Fibroblast of skin of back (primary cell): ENCODE measurements around the gene C1orf174. TPM values are rescaled to one million over a fixed set of nuclear protein-coding genes. Genes with fewer than 3 reads are reported as not detected.

ENCODE experiments used
- DNase-seq: peaks from one replicate; pipeline ENCODE4 v3.0.0-alpha.2; 2013
- polyA plus RNA-seq, 2 experiments: library from polyadenylated mRNA; unstranded; fragments of 120-200 nt; gene quantifications; one replicate each; pipeline ENCODE4 v1.2.1, GENCODE V29; 2013; ENCODE audit not compliant: insufficient read length in 2 of 2

C1orf174 gene
- 26.2 TPM for polyA plus RNA-seq (2013, experiment 1 of 2; ENCODE audit: insufficient read length)
- polyA plus RNA-seq (2013, experiment 2 of 2; ENCODE audit: insufficient read length), result 20.5 TPM

DNA sequence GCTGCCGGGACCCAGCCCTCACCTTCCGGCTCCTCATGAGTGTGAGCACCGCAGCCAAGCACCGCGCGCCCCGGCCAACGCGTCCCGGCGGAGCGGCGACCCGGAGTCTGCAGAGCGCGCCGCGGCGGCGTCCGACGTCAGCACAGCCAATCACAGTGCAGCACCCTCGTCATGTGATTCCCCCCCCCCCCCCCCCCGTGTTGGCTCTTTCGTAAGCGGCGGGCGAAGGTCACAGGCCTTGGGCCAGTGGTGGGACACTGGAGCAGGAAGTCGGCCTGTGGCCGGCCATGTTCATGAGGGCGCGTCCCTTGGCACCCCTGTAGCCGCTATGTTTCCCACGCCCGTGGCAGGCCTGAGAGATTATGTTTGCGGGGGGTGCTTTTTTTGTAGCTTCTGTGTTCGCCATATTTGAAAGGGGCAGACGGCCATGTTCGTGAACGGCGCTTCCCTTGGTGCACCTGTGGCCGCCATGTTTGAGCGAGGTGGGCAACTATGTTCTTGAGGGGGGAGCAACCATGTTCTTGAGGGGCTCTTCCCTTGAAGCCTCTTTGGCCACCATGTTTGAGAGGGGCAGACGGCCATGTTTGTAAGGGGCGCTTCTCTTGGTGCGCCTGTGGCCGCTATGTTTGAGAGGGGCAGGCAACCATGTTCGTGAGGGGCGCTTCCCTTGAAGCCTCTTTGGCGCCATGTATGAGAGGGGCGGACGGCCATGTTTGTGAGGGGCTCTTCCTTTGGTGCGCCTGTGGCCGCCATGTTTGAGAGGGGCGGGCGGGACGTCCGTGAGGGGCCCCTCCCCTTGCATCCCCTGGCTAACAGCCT is at the start of gene C1orf174:
C1orf174 (minus strand) TSS at position 123 of the 819 bp plus-strand sequence; CDS start at position 37, 86 bp downstream.
- DNase-seq, result peak; percentile 96

DNA sequence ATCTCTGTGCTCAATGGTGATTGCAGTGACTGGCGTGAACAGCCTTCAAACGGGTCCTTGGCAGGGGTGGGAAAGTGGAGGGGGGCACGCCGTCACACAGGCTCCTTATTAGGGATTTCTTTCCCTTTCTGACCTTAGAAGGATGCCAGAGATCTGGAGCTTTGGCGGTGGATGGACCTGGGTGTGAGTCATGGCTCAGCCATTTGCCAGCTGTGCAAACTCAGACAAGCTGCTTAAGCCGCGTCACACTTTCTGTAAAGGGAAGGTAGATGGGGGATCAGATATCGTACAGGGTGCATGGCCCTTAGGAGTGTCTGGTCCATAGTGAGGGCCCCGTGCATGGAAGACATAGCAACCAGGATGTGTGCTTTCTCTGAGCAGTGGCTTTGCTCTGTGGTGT is 48.3 kb upstream of the C1orf174 start:
- DNase-seq, result peak; percentile 4

DNA sequence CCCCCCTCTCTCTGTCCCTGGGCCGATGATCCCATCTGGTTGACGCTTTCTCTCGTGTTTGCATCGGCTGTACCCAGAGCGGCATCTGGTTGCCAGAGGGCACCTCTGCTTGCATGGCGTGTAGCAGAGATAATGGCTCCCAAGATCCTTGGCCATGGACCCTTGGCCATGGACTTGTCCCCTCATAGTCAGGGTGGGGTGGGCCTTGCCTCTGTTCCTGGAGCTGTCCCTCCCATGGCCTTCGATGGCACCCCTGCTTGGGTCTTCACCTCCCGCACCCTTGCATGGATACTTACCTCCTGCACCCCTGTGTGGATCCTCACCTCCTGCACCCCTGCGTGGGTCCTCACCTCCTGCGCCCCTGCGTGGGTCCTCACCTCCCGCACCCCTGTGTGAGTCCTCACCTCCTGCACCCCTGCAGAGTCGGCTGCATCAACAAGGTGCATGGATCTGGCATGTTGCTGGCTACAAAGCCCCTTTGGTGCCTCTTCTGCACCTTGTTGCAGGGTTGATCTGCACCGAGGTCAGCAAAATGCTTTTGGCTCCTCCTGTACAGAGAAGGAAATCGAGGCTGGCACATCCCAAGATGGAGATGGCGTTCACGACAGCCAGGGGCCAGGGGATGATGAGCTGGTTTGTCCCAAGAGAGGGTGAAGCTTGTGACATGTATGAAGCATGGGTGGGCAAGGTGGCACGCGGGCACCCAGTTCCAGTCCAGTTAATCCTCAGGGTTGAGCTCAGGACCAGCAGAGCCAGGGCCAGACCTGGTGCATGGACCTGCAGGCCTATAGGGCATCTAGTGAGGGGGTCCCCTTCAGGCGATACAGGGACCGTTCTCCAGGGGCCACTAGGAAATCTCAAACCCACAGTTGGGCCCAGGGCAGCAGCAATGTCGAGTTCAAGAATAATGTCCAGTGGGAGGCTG is 46.1 kb upstream of the C1orf174 start:
- no peak for DNase-seq

DNA sequence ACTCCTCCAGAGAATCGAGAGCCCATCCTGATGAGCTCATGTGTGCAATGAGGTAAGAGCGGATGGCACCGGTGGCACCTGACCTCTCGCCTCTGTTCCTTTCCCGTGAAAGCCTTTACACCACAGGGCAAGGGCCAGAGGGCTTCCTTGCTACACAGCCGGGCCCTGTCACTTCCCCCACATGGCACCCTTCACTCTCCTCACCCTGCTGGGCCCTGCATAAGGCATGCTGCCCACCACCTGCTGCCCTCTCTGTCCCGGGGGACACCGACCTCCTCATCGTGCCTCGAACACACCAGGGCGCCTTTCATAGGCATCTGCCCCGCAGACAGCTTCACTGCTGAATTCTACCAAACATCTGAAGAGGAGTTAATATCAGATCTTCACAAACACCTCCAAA is 45.1 kb upstream of the C1orf174 start:
- DNase-seq, result no peak

DNA sequence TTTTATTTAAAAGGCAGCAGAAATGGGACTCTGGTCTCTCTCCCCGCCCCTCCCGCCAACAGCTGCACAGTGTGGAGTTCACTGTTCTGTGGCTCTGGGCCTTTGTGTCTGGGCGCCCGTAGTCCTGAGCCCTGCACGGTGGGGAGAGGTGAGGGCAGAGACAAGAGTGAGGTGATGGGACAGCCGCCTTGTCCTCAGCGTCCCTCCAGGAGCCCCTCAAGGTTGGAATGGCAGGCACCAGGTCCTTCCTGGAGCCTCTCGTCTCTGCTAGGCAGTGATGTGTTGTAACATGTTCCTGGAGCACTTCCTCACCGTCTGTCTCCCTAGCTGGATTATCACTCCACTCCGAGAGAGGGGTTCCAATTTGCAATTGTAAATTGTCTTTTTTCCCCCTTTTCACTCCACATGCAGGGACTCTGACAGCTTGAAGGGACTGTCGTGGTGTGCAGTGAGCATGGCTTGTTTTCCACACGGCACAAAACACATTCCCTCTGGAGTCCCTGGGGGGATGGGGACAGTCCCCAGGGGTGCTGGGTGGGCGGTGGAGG is 44.6 kb upstream of the C1orf174 start:
- DNase-seq, result no peak

DNA sequence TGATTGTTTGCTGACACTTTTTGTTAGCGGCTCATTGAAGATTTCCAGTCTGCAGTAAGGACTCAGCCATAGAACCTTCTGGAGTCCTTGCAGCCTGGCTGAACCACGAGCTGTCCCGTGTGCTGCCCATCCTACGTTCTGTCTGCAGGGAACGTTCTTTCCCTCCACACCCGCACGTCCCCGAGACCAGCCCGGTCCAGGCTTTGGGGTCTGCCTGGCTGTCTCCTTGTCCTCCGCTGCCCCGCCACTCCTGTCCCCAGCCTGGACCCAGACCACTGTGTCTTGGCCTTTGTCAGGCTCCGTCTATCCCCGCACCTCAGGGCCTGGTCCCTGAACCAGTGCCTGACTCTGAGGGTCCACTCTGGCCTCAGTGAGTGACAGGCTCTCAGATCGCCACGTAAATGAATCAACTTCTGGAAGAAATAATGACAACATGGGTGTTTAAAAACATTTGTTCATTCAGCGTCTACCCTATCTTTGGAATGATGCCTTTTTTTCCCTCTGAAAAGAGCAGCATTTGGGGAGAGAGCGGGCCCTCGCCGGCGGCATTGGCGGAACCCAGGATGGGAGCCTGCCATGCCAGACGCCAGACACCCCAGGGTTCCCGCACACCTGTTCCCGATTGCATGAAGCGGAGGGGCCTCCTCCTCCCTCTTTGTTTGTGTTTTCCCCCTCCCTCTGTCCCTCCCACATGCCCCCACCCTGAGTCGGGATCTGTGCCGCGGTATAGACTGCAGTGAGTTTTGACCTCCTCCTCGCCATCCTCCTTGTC is 43.9 kb upstream of the C1orf174 start:
- no peak for DNase-seq

DNA sequence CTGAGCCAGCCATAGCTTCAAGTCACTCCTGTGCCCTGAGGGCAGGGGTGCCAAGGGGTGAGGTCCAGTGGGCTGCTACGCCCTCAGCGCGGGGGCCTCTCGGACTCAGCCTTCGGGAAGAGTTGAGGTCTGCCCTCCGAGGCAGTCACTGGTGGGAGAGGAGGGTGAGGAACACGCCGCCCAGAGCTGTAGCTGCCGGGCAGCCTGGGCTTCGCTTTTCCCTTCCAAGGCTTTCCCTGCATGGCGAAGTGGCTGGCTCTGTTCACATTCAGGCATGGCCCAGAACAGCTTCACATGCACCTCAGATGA is 43.0 kb upstream of the C1orf174 start:
- DNase-seq, result no peak

DNA sequence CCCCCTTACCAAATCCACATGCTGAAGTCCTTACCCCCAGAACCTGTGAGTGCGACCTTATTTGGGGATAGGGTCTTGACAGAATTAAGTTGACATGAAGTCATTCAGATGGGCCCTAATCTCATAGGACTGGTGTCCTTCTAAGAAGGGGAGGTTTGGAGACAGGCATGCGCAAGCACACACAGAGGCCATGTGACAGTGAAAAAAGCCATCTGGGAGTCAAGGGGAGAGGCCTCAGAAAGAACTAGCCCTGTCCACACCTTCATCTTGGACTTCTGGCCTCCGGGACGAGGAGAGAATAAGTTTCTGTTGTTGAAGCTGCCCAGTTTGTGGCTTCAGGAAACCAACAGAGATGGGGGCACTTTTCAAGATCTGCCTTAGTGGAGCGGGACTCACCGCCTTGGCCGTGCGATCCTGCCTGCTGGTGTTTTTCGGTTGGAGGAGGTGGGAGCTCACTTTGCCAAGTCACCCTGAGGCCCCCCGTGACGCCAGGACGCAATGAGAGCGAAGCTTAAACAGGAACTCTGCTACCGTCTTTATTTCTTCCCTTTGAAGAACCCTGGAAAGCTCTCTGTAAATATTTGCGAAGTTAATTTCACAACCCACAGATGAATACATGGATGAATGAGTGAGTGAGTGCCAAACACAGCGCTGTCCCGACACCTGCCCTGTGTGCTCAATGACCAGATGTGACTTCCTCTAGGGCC is 42.5 kb upstream of the C1orf174 start:
- no peak for DNase-seq

DNA sequence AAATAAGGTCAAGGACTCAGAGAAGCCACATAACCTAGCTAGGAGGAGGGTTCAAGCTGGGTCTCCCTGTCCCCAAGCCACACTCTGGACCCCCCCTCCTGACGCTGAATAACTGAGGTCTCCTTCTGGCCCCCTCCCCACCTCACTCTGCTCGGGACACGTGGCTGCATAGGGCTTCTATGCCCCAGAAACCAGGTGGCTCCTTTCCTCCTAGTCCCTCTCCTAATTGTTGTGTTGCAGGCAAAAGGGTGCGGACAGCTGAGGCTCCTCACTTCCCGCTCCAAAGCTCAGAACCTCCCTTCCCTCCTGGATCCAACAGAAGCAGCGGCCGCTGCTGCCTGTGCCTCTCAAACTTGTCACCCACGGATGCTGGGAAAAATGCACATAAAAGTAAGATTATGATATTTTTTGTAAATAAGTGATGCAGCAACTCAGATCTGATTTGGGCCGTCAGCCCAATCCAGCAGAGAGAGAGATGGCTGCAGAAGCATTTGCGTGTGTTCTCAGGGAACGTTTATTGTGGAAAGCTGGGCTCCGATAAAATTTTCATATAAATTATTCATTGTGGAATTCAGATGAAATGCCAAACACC is 40.8 kb upstream of the C1orf174 start:
- no peak for DNase-seq

DNA sequence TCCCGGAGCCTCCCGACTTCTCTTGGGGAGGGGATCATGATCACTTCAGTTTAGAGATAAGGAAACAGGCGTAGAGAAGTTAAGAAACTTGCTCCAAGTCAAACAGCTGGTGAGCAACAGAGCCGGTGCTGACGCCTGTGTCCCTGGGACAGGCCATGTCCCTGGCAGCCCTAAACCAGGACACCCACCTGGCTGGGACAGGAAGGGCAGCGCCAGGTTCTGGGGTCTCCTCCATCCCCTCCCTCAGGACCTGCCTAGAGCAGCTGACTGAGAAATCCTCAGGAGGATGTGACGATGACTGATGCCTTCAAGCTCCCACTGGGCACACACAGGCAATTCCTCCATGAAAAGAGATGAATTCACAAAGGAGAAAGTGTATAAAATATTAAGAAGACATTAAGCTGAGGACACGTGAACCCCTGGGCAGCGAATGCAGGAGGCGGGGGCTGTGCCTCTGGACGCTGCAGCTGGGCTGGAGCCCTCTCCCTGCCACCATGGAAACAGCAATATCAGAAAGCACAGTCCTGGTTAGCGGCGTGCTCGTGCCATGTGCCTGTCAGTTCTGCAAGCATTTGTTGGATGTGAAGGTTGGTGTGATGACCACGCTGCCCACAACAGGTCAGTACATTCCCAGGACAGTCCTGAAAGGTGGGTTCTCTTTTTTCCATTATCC is 40.1 kb upstream of the C1orf174 start:
- no peak for DNase-seq

DNA sequence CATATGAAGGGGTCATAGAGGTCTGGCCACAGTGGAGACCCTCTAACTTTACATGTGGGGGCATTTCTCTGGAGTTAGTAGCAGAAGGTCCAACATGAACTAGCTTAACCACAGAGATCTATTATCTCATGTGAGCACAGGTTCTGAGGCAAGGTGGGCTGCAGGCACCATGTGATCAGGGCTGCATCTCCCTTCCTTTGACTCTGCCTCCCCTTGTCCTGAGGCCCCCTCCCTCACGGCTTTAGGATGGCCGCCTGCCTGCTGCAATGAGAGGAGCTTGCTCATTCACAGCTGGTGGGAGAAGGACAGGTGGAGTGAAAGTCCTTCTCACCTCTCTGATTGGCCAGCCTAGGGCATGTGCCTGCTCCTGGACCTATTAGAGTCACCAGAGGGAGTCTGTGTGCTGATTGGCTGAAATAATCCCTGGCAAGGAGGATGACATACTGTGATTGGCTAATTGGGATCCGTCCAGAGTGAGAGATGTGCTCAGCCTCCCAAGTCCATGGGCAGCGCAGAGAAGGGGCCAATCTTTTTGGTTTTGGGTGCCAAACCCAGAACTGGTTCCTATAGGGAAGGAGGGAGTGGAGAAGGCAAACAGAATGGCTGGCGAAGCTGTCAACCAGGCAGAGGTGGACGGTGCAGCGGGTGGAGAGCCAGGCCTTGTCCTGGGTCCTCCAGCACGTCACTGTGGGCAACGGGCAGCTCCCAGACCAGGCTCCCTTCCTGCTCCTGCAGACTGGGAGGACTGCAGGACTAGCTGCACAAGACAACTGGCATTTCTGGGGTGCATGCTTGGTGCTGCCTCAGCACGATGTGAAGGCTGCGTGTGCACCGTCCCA is 39.4 kb upstream of the C1orf174 start:
- no peak for DNase-seq

DNA sequence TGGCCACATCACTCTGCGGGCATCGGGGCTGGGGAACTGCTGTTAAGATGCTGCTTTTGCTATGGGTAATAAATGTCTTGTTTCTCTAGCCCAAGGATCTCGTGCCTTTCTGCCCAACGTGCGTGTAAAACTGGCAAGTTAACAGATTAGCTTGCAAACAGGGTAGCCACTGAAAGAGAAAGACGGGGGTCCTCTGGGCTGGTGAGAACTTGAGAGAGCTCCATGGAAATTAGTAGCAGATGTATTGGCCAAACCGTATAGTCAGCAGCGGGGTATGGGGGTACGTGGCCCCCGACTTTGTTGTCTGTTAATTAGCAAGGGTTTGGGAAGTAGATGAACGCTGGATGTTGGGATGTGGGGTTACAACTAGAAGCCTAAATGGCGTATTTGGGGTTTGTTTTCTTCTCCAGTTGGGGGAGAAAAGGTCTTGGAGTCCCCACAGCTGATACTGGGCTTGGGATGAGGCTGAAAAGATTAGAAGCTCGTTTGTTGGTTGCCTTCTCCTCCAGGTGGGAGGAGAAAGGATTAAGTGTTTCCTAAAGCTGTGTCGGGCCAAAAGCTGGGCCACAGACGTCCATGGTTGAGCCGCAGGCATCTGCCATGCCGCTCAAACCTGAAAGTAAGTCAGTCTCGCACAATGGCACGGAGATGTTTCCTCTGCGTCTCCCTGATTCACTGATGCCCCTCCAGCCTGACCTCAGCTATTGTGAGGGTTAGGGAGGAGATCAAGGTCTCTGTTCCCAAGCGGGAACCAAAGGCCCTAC is 32.3 kb upstream of the C1orf174 start:
- no peak for DNase-seq

DNA sequence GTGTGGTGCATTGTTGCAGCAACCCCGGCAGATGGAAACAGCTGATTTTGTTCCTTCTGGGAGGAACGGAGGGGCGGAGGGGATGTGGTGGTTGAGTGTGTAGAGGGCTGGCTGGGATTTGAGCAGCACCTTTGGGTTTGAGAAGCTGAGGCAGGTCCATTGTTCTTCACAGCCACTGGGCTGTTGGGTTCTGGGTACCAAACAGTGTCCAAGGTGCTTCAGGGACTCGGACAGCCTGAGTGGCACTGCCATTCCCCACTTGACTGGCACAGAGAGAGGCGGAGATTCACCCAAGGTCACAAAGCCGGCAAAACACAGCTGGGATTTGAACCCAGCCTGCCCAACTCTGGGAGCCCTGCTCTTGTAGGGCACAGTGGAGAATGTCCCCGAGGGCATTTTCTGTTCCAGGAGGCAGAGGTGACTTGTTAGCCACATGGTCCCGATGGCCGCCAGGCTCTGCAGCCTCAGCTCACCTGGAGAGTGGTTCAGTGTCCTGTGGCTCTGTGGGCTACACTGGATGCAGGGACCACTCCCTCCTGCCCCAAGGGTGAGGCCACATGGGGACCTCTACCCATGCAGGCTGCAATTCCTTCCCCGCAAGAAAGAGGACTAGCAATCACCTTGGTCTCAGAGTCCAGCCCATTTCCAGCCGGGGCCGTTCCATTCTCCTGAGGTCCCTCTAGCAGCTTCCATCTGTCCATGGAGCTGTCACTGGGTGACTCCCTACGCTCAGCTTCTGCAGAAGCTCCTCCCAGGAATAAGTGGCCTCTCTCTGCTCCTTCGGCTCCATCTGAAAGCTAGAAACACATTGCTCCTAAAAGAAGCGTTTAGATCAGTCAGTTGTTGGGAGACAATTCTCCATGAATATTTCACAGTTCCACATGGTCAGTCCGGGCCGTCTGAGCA is 31.2 kb upstream of the C1orf174 start:
- no peak for DNase-seq

DNA sequence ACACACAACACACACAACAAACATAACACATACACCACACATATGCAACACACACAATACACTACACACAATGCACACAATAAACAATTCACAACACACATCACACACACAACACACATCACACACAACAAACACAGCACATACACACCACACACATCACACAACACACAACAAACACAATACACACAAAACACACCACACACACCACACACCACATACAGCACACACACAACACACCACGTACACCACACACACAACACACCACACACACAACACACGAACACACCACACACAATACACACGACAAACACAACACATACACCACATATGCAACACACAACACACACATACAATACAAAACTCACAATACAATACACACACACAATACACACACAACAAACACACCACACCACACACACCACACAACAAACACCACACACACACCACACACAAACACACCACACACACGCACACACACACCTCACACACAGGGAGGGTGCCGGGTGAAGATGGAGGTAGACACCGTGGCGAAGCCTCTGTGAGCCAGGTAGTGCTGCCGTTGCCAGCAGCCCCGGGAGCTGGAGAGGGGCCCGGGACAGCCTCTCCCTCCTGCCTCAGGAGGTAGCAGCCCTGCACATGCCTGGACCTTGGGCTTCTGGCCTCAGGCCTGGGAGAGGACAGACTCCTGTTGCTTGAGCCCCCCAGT is 30.4 kb upstream of the C1orf174 start:
- no peak for DNase-seq

DNA sequence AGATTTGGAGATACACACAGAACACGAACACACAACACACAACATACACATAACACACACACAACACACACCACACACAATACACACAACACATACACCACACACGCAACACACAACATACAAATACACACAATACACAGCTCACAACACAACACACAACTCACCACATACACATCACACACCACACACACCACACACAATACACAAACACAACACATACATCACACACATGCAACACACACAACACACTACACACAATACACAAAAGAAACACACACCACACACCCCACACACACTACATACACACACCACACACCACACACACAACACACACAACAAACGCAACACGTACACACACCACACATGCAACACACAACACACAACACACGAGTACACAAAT is 29.1 kb upstream of the C1orf174 start:
- DNase-seq, result no peak

DNA sequence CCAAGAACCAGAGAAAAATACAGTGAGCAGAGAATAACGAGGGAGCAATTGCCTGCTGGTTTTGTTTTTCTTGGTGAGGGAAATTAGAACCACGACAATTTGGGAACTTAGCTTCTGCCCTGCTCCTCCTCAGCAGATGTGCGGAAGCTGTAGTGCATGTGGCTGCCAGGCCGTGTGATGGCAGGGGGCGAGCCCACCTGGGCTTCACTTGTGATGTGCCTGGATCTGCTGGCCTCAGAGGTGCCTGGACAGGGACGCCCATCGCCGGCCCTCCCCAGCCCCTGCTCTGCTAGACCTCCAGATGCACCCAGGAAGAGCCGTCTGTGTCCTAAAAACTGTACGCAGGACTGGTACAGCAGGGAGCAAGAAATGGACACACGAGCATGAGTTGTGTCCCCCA is 28.5 kb upstream of the C1orf174 start:
- no peak for DNase-seq

DNA sequence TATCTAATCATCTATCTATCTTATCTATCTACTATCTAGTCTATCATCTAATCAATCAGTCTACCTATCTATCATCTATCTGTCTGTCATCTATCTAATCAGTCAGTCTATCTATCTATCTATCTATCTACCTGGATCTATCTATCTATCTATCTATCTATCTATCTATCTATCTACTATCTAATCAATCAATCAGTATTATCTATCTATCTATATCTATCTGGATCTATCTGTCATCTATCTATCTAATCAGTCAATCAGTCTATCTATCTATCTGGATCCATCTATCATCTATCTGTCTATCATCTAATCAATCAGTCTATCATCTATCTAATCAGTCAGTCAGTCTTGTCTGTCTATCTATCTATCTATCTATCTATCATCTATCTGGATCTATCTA is 26.9 kb upstream of the C1orf174 start:
- DNase-seq, result no peak
